ENCODE results near the gene CEMP1.

The CEMP1 gene

DNA sequence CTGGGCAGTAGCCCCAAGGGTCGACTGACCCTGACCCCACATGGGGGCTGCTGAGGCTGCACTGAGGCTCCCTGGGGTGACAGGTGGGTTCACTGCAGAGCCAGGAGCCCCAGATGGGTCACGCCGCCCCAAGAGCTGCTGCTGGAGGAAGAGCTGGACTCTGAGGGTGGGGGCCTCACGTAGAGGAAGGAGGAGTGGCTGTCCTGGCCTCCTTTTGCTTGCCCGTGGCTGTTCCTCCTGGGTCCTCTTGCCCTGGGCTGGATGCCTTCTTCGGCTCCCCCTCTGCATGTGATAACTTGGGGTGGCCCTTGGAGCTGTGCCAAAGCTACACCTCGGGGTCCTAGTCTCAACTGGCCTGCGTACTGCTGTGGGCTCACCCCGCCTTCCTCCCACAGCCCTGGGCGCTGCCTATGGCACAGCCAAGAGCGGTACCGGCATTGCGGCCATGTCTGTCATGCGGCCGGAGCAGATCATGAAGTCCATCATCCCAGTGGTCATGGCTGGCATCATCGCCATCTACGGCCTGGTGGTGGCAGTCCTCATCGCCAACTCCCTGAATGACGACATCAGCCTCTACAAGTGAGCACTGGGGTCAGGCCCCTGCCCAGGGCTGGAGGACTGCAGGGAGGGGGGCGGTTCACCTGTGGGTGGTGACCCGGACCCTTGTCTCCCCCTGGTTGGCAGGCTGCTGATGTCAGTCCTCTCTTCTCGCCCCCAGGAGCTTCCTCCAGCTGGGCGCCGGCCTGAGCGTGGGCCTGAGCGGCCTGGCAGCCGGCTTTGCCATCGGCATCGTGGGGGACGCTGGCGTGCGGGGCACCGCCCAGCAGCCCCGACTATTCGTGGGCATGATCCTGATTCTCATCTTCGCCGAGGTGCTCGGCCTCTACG is 12.1 kb downstream of the CEMP1 start:
- DNase-seq = no peak

DNA sequence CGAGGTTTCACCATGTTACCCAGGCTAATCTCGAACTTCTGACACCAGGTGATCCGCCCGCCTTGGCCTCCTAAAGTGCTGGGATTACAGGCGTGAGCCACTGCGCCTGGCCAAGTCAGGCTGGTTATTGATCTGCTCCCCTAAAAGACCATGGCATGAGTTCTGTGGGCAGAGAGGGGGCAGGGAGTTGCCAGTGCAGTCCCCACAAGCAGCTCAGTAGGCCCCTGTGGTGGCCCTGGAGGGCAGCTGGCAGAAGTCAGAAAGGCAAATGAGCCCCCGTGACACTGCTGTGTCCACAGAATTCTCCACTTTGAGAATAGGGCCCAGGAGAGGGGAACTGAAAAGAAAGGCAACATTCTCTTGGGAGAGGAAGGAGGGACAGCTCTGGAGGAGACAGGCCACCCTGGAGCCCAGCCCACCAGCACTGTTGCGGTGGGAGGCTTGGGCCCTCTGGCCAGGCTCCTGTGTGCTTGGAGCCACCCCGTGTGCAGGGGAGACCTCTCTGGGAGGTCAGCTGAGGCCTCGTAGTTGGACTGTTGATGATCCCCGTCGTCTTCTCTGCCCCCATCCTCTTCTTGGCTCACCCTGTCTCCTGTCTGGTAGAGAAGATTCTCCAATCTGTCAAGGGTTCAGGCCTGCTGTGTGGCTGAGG is 13.1 kb downstream of the CEMP1 start:
- DNase-seq = no peak

DNA sequence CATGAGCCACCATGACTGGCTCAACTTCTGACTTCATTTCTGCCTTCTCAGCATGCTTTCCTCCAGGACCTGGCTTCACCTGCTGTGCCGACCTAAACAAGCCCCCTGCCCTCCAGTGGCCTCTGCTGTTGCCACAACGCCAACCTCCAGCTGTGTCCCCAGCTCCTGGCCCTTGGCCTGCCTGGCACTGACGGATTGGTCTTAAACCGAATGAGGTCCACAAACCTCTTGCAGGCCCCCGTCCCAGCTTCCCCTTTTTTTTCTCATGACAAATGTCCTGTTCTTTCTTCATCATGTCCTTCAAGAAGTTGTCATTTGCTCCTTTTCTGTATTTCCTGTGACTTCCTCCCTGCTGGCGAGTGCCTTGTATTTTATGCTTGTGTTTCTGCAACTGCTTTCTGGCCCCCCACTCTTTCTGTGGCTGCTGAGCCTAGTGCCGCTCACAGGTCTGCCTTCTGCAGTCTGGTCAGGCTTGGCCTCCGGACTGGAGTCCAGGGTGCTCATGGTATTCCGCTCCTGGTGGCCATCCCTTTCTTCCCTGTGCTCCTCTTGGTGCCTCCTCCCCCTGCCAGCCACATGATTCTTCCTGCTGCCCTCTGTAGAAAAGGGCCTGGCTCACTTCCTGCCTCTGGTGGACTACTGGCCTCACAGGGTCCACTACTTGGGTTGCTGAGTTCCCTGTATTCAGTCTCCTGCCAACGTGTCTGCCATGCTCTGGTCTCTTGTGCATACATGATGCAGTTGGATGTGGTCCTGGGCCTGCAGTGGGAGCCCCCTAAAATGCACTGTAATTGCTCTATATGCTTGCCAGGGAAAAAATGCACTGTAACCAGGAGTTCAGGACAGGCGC is 14.6 kb downstream of the CEMP1 start:
- no peak for DNase-seq

DNA sequence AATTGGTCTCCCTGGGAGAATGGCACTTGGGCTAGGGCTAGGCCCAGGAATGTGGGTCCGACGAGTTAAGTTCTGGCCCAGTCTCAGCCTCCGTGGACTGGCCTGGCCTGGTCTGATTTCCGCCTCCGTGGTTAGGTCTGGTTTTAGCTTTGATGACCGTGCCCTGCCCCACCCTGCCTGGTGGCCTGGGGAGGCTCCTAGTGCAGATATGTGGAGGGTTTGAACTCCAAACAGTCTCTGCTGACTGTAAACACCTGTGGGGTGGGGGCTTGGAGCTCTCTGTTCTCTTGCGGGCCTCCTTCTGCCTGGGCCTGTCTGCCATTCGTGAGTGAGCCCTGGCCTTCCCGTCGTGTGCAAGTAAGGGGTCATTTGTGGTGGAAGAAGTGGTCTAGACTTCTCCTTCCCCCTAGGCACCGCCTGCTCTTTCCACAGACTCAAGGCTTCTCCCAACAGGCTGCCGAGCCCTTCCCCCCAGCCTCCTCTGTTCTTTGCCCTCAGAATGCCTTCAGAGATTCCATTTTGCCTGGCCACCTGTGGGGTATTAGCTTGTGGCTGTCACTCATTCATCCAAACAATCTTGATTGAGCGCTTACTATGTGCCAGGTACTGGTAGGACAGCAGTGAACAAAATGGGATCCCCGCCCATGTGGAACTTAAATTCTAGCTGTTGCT is 15.9 kb downstream of the CEMP1 start:
- DNase-seq = no peak

DNA sequence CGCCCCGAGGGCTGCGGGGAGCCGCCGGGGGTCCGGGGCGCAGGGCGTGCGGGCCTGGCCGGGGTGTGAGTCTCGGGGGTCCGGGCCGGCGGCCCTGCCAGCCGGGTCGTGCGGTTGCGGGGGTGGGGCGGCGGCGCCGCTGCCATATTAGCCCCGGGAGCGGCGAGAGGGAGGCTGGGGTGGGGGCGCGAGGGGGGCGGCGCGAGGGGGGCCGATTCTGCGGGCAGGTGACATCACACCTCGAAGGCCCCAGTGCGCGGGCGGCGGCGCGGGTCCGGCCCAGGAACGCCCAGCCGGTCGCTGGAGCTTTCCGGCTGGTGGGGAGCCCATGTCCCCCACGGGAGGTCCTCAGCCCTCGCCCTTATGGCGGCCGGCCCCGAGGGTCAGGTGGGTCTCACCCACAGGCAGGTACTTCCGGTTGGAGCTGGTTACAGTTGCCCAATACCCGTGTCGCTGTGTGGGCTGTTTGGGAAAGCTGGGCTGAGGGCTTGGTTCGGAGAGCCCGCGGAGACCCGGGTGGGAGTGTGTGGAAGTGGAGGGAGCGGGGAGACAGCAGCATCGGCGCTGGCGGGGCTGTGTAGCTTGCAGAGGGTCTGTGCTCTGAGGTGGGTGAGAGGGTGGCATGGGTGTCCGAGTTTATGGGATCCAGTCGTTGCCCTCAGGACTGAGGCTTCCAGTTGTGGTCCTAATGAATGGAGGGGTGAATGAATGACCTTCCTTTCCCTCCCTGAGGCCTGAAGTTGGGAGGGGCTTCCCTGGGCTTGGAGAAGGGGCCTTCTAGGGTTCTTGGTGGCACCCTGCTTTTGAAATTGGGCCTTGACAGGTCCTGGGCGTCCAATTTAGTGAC is 16.7 kb downstream of the CEMP1 start:
- DNase-seq = peak in 1 of 2 experiments; percentile 26

DNA sequence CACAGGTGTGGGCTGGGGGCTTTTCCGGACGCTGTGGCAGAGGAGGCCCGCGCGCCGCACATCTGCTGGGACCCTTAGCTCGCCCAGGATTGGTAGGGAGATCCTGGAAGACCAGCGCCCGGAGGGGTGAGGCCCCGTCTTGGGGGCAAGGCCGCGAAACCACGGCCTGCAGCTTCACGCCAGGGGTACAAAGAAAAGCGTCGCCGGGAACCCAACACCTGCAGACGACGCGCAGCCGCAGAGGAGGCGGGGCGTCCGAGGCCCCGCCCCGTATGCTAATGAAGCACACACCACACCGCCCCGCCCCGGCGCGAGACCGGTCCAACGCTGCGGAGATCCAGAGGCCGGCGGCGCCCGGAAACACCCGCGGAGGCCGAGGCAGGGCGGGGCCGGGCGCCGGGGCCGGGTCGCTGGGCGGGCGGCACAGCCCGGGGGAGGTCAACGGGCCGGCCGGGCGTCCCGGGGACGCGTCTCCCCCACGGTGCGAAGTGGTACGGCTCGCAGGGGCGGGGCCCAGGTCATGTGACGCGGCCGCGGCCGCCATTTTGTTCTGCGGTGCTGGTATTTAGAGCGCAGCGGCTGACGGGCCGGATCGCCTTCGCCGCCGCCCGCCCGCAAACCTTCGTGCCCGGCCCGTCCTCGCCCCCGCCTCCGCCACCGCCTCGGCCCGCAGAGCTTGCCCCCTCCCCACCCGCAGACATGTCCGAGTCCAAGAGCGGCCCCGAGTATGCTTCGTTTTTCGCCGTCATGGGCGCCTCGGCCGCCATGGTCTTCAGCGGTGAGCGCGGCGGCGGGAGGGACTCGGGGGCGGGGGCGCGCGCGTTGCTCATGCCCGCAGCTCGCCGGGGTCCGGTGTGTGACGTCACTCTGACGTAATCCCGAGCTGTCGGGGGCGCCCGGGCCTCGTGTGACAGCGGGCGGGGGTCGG is 17.5 kb downstream of the CEMP1 start, which contains the start of gene ATP6V0C:
TSS of gene ATP6V0C (plus strand) at position 548 of the 928 bp plus-strand sequence. CDS start at position 700, 152 bp downstream.
- peak; percentile 93 to 95 for DNase-seq

DNA sequence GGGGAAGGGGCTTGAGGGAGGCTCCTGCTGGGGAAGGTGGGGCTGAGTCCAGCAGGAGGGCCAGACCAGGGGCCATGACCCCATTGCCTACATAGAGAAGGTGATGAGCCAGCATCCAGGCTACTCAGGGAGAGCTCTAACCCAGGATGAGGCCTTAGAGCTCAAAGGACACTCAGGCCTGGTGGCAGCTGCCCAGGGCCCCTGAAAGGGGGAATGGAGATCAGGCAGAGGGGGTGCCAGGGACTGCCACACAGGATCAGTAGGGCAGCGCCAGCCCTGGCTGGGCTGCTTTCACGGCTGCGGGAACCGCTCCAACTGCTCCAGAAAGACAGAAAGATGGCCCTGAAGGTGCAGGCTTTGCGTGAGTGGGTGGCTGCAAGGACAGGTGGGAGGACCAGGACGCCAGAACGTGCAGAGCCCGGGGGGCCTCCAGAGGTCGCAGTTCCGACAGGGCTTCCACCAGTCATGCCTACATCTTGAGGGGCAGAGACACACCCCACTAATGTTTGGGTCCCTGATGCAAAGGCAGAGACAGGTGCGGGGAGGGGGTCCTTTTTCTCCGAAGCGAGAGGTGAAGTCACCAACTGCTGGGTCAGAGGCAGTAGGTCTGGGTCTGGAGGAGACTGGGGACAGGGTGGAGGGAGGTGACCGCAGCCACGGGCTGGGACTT is 18.3 kb downstream of the CEMP1 start:
- no peak for DNase-seq

DNA sequence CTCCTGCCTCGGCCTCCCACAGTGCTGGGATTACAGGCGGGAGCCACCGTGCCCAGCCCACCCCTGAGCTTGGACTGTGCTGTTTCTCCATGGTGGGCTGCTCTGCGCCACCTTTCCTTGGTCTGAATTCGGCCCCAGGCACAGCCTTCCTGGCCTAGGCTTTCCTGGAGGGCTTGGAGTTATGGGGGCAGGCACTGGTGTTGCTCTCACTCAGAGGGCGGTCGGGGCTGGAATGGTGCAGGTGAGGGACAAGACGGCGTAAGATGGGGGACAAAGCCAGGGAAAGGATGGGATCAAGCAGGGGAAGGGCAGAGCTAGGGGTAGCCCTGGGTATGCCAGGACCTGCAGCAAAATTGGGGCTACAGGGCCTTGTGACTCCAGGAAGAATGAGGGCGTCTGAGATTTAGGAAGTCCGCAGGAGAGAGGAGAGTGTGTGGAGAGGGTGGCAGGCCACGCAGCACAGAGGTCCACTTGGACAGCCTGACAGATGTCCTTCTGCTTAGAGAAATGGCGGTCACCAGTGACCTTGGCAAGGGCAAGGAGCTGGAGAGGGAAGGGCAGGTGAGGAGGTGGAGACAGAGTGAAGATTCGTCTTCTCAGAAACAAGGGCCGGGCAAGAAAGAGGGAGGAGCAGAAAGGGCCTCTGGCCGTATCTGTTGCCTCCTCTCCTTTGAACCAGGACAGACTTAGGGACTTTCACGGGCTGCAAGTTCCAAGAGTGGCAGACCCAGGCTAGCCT is 19.0 kb downstream of the CEMP1 start:
- no peak for DNase-seq

DNA sequence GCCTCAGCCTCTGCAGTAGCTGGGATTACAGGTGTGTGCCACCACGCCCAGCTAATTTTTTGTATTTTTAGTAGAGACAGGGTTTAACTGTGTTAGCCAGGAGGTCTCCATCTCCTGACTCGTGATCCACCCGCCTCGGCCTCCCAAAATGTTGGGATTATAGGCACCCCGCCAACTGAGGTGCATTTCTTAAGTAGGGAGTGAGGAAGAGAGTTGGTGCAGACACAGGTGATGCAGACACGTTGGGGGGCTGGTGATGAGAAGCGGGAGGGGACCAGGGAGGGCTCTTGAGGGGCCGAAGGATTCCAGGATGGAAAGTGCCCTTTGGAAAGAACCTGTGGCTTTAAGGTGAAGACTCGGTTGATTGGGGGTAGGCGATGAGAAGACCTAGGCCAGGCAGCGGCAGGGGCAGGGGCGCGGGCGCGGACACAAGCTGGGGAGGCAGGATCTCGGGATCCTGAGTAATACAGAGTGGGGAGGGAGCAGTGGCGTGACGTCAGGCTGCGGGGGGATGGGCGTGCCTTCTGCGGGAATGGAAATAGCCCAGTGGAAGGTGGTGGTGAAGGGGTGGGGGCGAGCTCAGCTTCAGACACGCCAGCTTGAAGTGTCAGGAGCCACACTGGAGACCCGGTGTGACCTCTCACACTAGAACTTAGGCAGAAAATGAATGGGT is 19.9 kb downstream of the CEMP1 start:
- no peak for DNase-seq

DNA sequence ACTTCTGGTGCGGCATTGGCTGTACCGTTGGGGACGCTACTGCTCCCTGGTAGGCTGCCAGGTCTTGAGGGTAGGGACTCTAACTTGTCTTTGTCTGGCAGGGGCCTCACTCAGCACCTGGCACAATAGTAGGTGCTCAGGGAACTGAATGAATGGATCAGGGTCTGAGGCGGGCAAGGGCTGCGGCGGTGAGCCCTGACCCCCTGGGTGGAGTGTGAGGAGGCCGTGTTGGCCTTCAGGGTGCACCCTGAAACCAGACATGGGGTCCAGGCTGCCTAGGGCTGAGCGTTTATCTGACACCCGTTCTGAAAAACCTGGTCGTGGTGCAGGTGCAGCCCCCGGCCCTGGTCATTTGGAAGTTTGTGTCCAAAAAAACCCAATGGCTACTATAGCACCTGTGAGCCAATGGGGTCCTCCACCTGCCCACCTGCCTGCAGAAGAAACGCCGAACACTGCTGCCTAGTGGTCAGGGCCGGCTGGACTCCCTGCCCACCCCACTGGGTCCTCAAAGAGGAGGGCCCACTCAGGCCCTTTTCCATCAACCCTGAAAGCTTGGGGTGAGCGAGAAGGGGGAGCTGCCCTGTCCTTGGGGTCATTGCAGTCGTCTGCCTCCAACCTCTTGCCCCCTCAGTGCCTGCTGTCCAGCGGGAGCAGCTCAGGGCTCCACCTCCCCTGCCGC is 22.3 kb downstream of the CEMP1 start:
- DNase-seq = no peak

DNA sequence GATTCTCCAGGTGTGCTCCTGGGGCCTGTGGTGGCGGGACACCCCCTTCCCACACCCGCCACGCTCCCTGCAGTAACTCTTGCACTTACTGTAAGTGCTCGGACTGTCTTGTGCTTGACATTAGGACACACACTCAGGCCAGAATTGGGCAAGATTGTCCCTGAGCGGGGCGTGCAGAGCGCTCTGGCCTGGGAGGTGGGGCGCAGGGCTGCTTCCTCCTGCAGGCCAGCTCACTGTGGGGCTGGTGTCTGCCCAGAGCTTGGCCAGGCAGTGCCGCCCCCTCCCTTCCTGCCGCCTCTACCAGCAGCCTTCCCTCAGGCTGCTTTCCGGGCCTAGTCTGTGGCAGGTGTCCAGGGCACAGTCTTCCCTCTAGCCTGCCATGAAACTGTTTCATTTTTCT is 23.5 kb downstream of the CEMP1 start:
- no peak for DNase-seq

DNA sequence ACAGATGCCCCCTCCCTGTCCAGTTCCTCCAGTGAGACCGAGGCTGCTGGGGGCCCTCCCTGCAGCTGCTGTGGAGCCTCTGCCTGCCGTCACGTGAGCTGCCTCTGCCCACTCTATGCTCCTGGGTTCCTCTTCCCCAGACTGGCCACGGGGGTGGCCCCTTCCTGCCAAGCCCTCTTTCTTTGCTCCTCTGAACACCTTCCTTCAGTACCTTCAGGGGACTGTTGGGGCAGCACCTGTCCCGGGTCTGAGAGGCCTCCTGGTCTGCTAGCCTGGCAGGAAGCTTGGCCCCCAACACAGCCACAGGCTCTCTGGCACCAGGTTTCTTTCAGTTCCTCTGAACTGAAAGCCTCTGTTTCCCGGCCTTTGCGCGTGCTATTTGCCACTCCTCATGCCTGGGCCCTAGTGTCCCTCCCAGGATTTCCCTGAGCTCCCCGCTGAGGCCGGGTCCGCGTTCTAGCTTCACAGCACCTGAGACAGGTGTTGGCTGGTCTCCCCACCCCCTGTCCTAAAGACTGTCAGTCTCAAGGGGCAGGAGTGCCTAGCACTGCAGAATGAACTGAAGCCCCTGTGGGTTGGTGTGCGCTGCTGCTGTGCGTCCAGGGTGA is 24.1 kb downstream of the CEMP1 start:
- no peak for DNase-seq

DNA sequence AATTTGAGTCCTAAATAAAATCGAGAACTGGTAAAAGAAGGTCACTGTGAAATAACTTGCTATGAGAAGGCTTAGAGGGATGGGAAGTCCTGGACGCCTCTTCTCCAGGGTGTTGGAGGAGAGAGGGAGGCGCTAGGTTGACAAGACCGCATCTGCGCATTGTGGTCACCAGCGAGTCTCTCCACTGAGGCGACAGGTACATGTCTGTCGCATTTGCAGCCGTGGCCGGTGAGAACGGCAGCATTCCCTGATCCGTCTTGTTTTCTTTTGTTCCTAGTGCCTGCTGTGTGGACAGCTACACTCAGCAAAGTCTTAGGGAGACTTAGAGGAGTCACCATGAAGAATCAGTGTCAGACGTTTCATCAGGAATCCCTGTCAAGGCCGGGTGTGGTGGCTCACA is 25.5 kb downstream of the CEMP1 start:
- DNase-seq = no peak

DNA sequence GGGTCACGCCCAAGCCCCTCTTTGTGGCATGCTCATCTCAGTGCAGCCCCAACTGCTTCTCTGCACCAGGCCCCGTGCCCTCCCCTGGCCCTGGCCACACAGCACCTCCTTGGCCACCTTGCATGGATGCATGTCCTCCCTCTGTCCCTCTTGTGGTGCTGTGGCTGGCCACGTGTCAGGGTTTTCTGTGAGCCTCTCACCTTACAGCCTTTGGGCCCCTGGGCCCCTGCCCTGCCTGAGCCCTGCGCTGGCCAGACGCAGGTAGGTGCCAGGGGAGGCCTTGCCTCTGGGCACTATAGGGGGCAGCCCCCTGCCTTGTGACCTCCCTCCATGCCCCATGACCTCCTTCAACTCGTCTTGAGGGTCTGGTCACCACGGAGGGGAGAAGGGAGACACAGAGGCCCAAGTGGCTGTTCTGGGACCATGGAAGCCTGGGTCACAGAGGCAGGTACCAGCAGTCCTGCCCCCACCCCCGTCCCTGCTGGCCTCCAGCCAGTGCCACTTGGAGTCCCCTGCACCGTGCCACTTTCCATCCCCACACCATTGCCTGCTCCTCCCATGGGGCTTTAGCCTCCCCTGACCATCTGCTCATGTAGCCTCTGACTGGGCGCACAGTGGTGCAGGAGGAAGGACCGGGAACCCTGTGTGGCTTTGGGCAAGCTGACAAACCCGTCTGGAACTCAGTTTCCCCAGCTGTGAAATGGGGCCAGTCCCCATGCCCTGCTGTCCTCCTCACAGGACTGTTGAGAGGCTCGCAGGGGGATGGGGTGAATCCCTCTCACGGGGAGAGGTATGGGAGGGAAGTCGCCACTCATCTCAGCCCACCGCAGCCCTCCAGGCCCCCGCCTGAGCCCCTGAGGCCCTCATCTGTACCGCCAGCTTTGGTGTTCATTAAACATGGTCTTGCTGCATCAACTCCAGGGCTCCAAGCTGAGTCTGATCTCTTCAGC is 29.0 kb downstream of the CEMP1 start:
- no peak for DNase-seq

DNA sequence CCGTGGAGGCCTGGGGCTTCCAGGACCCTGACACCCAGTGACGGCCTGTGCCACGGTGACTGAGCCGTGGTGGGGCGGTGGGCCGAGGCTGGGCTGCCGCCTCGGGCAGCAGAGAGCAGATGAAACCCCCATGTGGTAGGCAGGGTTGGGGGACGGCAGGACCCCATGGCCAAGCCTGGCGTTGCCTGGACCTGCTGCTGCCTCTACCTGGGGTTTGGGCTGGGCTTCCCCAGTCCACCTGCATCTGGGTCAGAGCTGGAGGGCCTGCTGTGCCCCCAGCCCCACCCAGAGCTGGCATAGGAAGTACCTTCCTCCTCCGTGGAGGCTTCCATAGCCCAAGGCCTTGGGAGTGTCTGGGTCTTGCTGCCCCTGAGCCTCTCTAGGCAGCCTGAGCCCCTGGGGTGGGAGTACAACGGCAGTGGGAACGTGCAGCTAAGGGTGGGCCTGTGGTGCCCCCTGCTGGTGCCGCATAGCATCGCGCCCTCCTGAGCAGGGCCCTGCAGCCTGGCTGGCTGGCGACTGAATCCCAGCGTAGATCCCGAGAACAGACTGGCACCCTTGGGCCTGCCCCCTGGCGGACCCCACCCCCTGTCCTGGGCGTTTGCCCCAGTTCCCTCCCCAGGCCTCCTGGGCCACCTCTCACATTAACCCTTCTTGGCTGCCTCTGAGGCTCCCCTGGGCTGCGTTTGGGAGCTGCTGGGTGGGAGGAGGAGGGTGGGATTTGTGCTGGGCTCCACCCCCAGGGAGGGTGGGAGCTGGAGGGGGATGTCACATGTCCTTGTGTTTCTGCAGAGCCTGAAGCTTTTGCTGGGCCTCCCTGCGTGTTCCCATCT is 30.1 kb downstream of the CEMP1 start:
- peak; percentile 73 to 76 for DNase-seq

All from NCI-H2081 (cell line).